Prostate gland (tissue), 2 donors: Measurements from ENCODE around the gene KASH5. TPM values are rescaled to one million over a fixed set of nuclear protein-coding genes. Genes with fewer than 3 reads are reported as not detected.

Source experiments
- DNase-seq: peaks from one replicate; pipeline ENCODE4 v3.0.0-alpha.2; 2019; ENCODE audit warnings: low spot score
- H3K27ac ChIP-seq, 2 donors: fragments of 200-600 bp; sonication (generic); 2 replicates each; pipeline ENCODE4 v1.5.1; 2017 to 2019
- H3K27me3 ChIP-seq: fragments of 200-600 bp; sonication (generic); replicated peaks from 2 replicates; pipeline ENCODE4 v1.5.1; 2019; ENCODE audit not compliant: insufficient read depth
- H3K36me3 ChIP-seq, 2 donors: fragments of 200-600 bp; sonication (generic); 1 replicate in 1 of 2; 2 replicates in 1 of 2; pipeline versions ENCODE4 v1.5.1 to v1.8.1; 2017 to 2019
- H3K4me1 ChIP-seq: fragments of 200-600 bp; sonication (generic); replicated peaks from 2 replicates; pipeline ENCODE4 v1.5.1; 2019
- H3K4me3 ChIP-seq, 2 donors: fragments of 200-600 bp; sonication (generic); 2 replicates each; pipeline ENCODE4 v1.5.1; 2017 to 2019
- H3K9me3 ChIP-seq: fragments of 200-600 bp; sonication (generic); 2 replicates; pipeline ENCODE4 v1.5.1; 2017
- CTCF ChIP-seq, 4 experiments: fragments of 200-600 bp in 2 of 4; fragments of 450-650 bp in 2 of 4; sonication (generic) in 2 of 4; IDR thresholded peaks; 1 replicate in 3 of 4; 2 replicates in 1 of 4; pipeline ENCODE4 v1.5.1; 2016 to 2019; ENCODE audit warnings: antibody characterized with exemption in 4 of 4, mild to moderate bottlenecking in 2 of 4, moderate library complexity in 2 of 4
- POLR2A ChIP-seq: fragments of 450-650 bp; IDR thresholded peaks from one replicate; pipeline ENCODE4 v1.6.1; 2016; ENCODE audit warnings: antibody characterized with exemption, mild to moderate bottlenecking
- POLR2AphosphoS5 ChIP-seq: sonication (generic); formaldehyde crosslinking; IDR thresholded peaks from one replicate; pipeline ENCODE4 v1.6.1; 2017; ENCODE audit warnings: antibody characterized with exemption
- WGBS: methylation state at CpG from one replicate; pipeline ENCODE4 v1.1.5; 2018; 5-methylcytosine and 5-hydroxymethylcytosine counted together
- intact Hi-C: fragments of 100-400 bp; cut with DNase I; formaldehyde crosslinking; loops from one replicate; pipeline ENCODE4 v1.14.2; 2022
- total RNA-seq, 2 donors: library from RNA; depleted of rRNA; stranded (reverse); fragments of >200 nt; gene quantifications; one replicate each; pipeline ENCODE4 v1.1.0, GENCODE V29; 2016

KASH5 gene
- total RNA-seq, 2 donors from 2014 or later, result 13.1 TPM; not detected in 1

DNA sequence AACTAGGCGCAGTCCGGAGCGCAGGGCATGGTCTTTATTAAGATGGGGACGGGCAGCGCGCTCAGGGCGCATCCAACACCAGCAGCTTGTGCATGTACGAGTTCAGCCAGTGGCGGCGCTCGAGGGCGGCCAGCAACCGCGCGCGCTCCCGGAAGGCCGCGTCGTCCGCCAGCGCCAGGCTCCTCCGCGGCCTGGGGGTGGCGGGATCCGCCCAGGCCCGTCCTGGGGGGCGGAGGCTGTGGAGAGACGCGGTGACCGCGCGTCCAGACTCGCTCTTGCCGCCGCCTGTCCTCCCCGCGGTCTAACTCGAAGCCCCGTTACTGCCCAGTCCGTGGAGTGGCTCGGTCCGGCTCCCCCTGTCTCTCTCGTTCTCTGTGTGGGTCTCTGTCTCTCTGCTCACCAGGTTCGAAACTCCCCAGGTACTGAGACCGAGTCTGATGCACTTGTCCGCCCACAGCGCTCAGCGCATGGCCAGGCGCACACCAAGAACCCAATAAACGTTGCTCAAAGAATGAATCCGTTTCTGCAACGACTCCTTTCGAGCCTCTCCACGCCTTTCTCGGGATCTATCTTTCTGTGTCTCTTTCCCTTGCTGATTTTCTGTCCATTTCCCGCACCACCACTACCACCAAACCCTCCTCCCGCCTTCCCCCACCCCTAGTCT, 34.5 kb downstream of the KASH5 start:
- intact Hi-C loops, result no loop called here
- 3% methylated on average over 29 of the region's 58 CpGs for WGBS

DNA sequence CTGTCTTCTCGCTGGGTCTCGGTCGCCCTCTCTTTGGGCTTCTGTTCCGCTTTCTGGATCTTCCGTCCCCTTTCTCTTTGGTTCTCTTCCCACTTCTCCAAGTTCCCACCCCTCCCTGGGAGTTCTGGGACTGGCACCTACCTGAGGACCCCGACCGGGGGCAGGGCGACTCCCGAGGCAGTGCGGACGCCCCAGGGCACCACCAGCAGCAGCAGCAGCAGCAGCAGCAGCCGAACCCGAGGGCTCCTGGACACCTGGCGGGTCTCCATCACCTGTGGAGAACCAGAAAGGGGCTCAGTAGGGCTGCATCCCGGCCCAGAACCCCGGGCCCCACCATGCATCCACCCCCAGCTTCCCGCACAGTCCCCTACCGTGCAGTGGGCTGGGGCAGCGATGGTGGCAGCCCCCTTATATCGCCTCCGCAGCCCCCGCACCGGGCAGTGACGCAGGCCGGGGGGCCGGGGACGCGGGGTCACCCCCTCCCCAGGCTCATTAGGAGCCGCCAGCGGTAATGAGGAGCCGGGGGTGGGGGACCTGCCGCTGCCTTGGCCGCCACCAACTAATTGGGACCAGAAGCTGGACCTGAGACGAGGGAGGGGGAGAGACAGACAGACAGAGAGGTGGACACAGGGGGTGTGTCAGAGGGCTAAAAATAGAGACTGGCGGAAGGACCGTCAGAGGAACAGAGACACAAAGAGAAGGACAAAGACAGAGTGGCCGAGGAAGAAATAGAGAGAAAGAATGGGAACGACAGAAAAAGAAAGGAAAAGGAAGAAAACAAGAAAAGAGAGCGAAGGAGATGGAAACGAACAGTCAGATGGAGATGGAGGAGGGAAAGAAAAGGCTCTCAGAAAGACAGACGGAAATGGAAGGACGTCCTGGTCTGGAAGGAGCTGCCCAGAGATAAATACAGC, 35.3 kb downstream of the KASH5 start, which contains the start of gene PTH2:
Gene PTH2, minus strand, starts transcription at position 371 of the 914 bp plus-strand sequence. Its CDS starts 102 bp downstream, at position 269.
- 6% methylated on average over 40 of the region's 42 CpGs for WGBS
- no peak for DNase-seq
- H3K9me3 ChIP-seq, result no peaks in the 10 kb centered on the region
- intact Hi-C loops, result no loop called here
- H3K4me1 ChIP-seq, result peaks cover 5% of the 10 kb centered on the region
- H3K36me3 ChIP-seq, result no peaks in the 10 kb centered on the region
- no peak within 1 kb of the TSS for H3K4me3 ChIP-seq
- no peak within 1 kb of the TSS for H3K27ac ChIP-seq
- peaks cover 63% of the 10 kb centered on the region for H3K27me3 ChIP-seq
- TF ChIP-seq CTCF (IDR thresholded peaks at IDR 0.05), result no peak
- no peak for TF ChIP-seq POLR2A
- TF ChIP-seq POLR2AphosphoS5, result no peak

More for the DNA sequence above, 34.5 kb downstream of the KASH5 start:
- Histone ChIP-seq H3K4me1 (peaks cover 5% of the 10 kb centered on the region), H3K4me3 (no peak overlapping the region), H3K27me3 (peaks cover 55% of the 10 kb centered on the region), H3K9me3 (no peaks in the 10 kb centered on the region), H3K36me3 (no peaks in the 10 kb centered on the region), H3K27ac (no peak overlapping the region)
- TF ChIP-seq POLR2AphosphoS5 (no peak), POLR2A (no peak), CTCF (IDR thresholded peaks at IDR 0.05) (no peak)
- no peak for DNase-seq

GRCh38 chr19:49423985-49424303, 35.9 kb downstream of the KASH5 start:
- peaks cover 68% of the 10 kb centered on the region for H3K27me3 ChIP-seq
- H3K4me1 ChIP-seq, result peaks cover 5% of the 10 kb centered on the region
- H3K4me3 ChIP-seq, result no peak overlapping the region
- intact Hi-C loops, result no loop called here
- no peaks in the 10 kb centered on the region for H3K36me3 ChIP-seq
- no peak overlapping the region for H3K27ac ChIP-seq
- no peak for DNase-seq
- TF ChIP-seq POLR2A (no peak), POLR2AphosphoS5 (no peak), CTCF (IDR thresholded peaks at IDR 0.05) (no peak)
- no peaks in the 10 kb centered on the region for H3K9me3 ChIP-seq
- 12% methylated on average over 3 of the region's 3 CpGs for WGBS

DNA sequence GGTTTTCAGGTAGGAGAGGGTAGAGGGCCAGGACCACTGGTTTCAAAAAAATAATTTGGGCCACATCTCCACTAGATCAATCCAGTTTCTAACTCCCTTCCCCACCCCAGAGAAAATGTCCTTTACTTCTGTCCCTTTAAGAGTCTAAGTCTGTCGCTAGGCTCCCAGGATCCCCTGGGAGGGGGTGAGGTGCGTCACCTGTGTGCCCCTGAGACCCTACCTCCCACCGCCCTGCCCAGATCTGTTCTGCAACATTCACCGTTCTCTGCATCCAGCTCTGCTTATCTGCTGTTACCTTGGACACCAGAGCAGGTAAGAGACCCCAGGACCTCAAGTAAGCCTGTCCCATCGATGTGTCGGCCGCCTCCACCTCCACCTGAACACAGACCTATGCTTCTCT, 37.1 kb downstream of the KASH5 start, which contains the start of gene GFY:
Gene GFY, plus strand, starts transcription at position 211 of the 400 bp plus-strand sequence. CDS start 1,043 bp downstream, outside the sequence.
- peaks cover 5% of the 10 kb centered on the region for H3K4me1 ChIP-seq
- H3K36me3 ChIP-seq, result no peaks in the 10 kb centered on the region
- no peak within 1 kb of the TSS for H3K27ac ChIP-seq
- WGBS, result 43% methylated on average over 7 of the region's 7 CpGs
- intact Hi-C loops, result no loop called here
- H3K4me3 ChIP-seq, result no peak within 1 kb of the TSS
- no peaks in the 10 kb centered on the region for H3K9me3 ChIP-seq
- TF ChIP-seq POLR2A, result no peak
- TF ChIP-seq CTCF (IDR thresholded peaks at IDR 0.05), result no peak
- TF ChIP-seq POLR2AphosphoS5, result no peak
- peaks cover 63% of the 10 kb centered on the region for H3K27me3 ChIP-seq
- no peak for DNase-seq
